GM23338 (cell line): ENCODE results near the gene CD247. TPM values are rescaled to one million over a fixed set of nuclear protein-coding genes. Genes with fewer than 3 reads are reported as not detected.
A peak's percentile ranks its signal among the peaks of the same experiment; 100 is the strongest.

Source experiments
- ATAC-seq: fragments of 200-7000 bp; cut with Tn5 transposase; 3 replicates; pipeline ENCODE4 v1.9.1; 2020
- DNase-seq: peaks from one replicate; pipeline ENCODE4 v3.0.0-alpha.2; 2015; ENCODE audit warnings: low spot score
- H2AFZ ChIP-seq: fragments of 200-600 bp; sonication (generic); 2 replicates; pipeline ENCODE4 v1.8.0; 2016; ENCODE audit warnings: antibody characterized with exemption, mild to moderate bottlenecking, moderate library complexity
- H3F3A ChIP-seq: fragments of 200-600 bp; sonication (generic); replicated peaks from 2 replicates; pipeline ENCODE4 v1.8.0; 2017; ENCODE audit warnings: antibody characterized with exemption, mixed run types, low read depth
- H3K27ac ChIP-seq: fragments of 200-600 bp; sonication (generic); 2 replicates; pipeline ENCODE4 v1.6.1; 2016; ENCODE audit warnings: low read depth
- H3K27me3 ChIP-seq: fragments of 200-600 bp; sonication (generic); 2 replicates; pipeline ENCODE4 v1.8.0; 2016; ENCODE audit warnings: mild to moderate bottlenecking, mixed run types, moderate library complexity; ENCODE audit not compliant: insufficient read depth
- H3K36me3 ChIP-seq: fragments of 200-600 bp; sonication (generic); 2 replicates; pipeline ENCODE4 v1.8.0; 2016; ENCODE audit warnings: mild to moderate bottlenecking; ENCODE audit not compliant: insufficient read depth
- H3K4me1 ChIP-seq: fragments of 200-600 bp; sonication (generic); 2 replicates; pipeline ENCODE4 v1.8.0; 2016; ENCODE audit warnings: mild to moderate bottlenecking, moderate library complexity; ENCODE audit not compliant: insufficient read depth
- H3K4me2 ChIP-seq: fragments of 200-600 bp; sonication (generic); 2 replicates; pipeline ENCODE4 v1.7.1; 2017; ENCODE audit warnings: mixed run types
- H3K4me3 ChIP-seq: fragments of 200-600 bp; sonication (generic); 2 replicates; pipeline ENCODE4 v1.6.1; 2016; ENCODE audit warnings: mixed run types
- H3K79me2 ChIP-seq: fragments of 200-600 bp; sonication (generic); replicated peaks from 2 replicates; pipeline ENCODE4 v1.8.0; 2017; ENCODE audit warnings: mild to moderate bottlenecking; ENCODE audit not compliant: insufficient read depth
- H3K9me2 ChIP-seq: fragments of 200-600 bp; sonication (generic); 2 replicates; pipeline ENCODE4 v1.8.0; 2017; ENCODE audit not compliant: insufficient read depth
- H4K20me1 ChIP-seq: fragments of 200-600 bp; sonication (generic); replicated peaks from 2 replicates; pipeline ENCODE4 v1.8.0; 2017; ENCODE audit warnings: mild to moderate bottlenecking; ENCODE audit not compliant: insufficient read depth
- H3K27ac Mint-ChIP-seq: 2 replicates; pipeline ENCODE4 v1.8.0; 2020; ENCODE audit warnings: inconsistent platforms, mild to moderate bottlenecking, moderate library complexity, mixed read lengths
- H3K27me3 Mint-ChIP-seq: 3 replicates; pipeline ENCODE4 v1.8.0; 2022; ENCODE audit warnings: low read depth, mild to moderate bottlenecking, moderate library complexity, mixed read lengths, inconsistent platforms; ENCODE audit not compliant: insufficient read depth, poor library complexity
- H3K36me3 Mint-ChIP-seq: 3 replicates; pipeline ENCODE4 v1.8.0; 2021; ENCODE audit warnings: low read depth, mild to moderate bottlenecking, inconsistent platforms, moderate library complexity, mixed read lengths
- H3K4me1 Mint-ChIP-seq: 3 replicates; pipeline ENCODE4 v1.8.0; 2020; ENCODE audit warnings: mild to moderate bottlenecking, inconsistent platforms, mixed read lengths
- H3K4me3 Mint-ChIP-seq: 3 replicates; pipeline ENCODE4 v1.8.0; 2021; ENCODE audit warnings: moderate library complexity, mild to moderate bottlenecking, inconsistent platforms, mixed read lengths
- H3K9me3 Mint-ChIP-seq: 3 replicates; pipeline ENCODE4 v1.8.0; 2020; ENCODE audit warnings: moderate library complexity, mild to moderate bottlenecking, inconsistent platforms, mixed read lengths
- CREB1 ChIP-seq: fragments of 250-450 bp; sonication (Bioruptor Pico); IDR thresholded peaks from 2 replicates; pipeline ENCODE4 v1.5.0; 2020; ENCODE audit warnings: low read depth, mild to moderate bottlenecking, moderate library complexity
- EZH2 ChIP-seq: fragments of 200-600 bp; sonication (generic); IDR thresholded peaks from one replicate; pipeline ENCODE4 v1.8.0; 2017; ENCODE audit warnings: antibody characterized with exemption, mild to moderate bottlenecking, low read depth; ENCODE audit not compliant: unreplicated experiment
- EZH2phosphoT487 ChIP-seq: fragments of 200-600 bp; sonication (generic); IDR thresholded peaks from one replicate; pipeline ENCODE4 v1.8.1; 2018; ENCODE audit warnings: antibody characterized with exemption; ENCODE audit not compliant: unreplicated experiment
- JUNB ChIP-seq: IDR thresholded peaks from one replicate; pipeline ENCODE4 v1.6.1; 2016; ENCODE audit warnings: antibody characterized with exemption; ENCODE audit not compliant: unreplicated experiment
- NANOG ChIP-seq: IDR thresholded peaks from 2 replicates; pipeline ENCODE4 v1.6.1; 2016; ENCODE audit warnings: antibody characterized with exemption, borderline replicate concordance
- POLR2AphosphoS5 ChIP-seq: IDR thresholded peaks from 2 replicates; pipeline ENCODE4 v1.6.1; 2016; ENCODE audit warnings: antibody characterized with exemption, low read depth
- REST ChIP-seq: IDR thresholded peaks from one replicate; pipeline ENCODE4 v1.6.1; 2018; ENCODE audit warnings: antibody characterized with exemption; ENCODE audit not compliant: unreplicated experiment
- STAT1 ChIP-seq: IDR thresholded peaks from one replicate; pipeline ENCODE4 v1.6.1; 2016; ENCODE audit warnings: antibody characterized with exemption; ENCODE audit not compliant: unreplicated experiment
- ZNF114 ChIP-seq: fragments of 250-450 bp; sonication (Bioruptor Pico); IDR thresholded peaks from 2 replicates; pipeline ENCODE4 v1.5.0; 2020; ENCODE audit warnings: mild to moderate bottlenecking, moderate library complexity
- ZNF331 ChIP-seq: fragments of 250-450 bp; sonication (Bioruptor Pico); IDR thresholded peaks from 2 replicates; pipeline ENCODE4 v1.5.0; 2020; ENCODE audit warnings: low read depth, mild to moderate bottlenecking, moderate library complexity
- ZNF462 ChIP-seq: fragments of 250-450 bp; sonication (Bioruptor Pico); IDR thresholded peaks from 2 replicates; pipeline ENCODE4 v1.5.0; 2020; ENCODE audit warnings: mild to moderate bottlenecking, moderate library complexity
- polyA plus RNA-seq: library from polyadenylated mRNA; unstranded; fragments of >200 nt; fragmentation: Nextera tagmentation; extraction: Ambion mirVana; gene quantifications from 2 replicates; pipeline ENCODE4 v1.2.1, GENCODE V29; 2016
- total RNA-seq: library from RNA; depleted of rRNA; stranded (reverse); fragments of >200 nt; shearing (Covaris generic); gene quantifications from 2 replicates; pipeline ENCODE4 v1.2.3, GENCODE V29; 2014
- TF ChIP-seq, protein P1 (sequence below), 2 experiments: fragments of 200-600 bp in 1 of 2; sonication (generic) in 1 of 2; conservative IDR thresholded peaks; 2 replicates each; pipeline versions ENCODE4 v1.5.1 to v1.6.1; 2016 to 2017; ENCODE audit warnings: antibody characterized with exemption in 2 of 2, low read depth in 2 of 2, mild to moderate bottlenecking in 2 of 2, moderate library complexity in 1 of 2
- TF ChIP-seq, protein P2 (sequence below): IDR thresholded peaks from 2 replicates; pipeline ENCODE4 v1.6.1; 2016; ENCODE audit warnings: antibody characterized with exemption

CD247 gene
- total and polyA plus RNA-seq, 2 experiments from 2014 or later = 1.2 to 1.4 TPM

- DNase-seq (no peak), ATAC-seq (no peak)
- no peak overlapping the region for H3K4me3 Mint-ChIP-seq
- H3K27ac Mint-ChIP-seq = no peak overlapping the region
- Histone ChIP-seq H3K27me3 (no peaks in the 10 kb centered on the region), H3K4me3 (no peak overlapping the region), H3K4me2 (no peak overlapping the region), H3K4me1 (peaks cover 19% of the 10 kb centered on the region), H3K36me3 (no peaks in the 10 kb centered on the region; the same call in 1 of the 2 replicates), H4K20me1 (no peaks in the 10 kb centered on the region), H3F3A (no peaks in the 10 kb centered on the region), H2AFZ (peak overlapping the region; percentile 18; the same call in 1 of the 2 replicates), H3K79me2 (no peaks in the 10 kb centered on the region), H3K9me2 (no peaks in the 10 kb centered on the region), H3K27ac (no peak overlapping the region)
- H3K4me1 Mint-ChIP-seq = peaks cover 32% of the 10 kb centered on the region
- TF ChIP-seq ZNF462 (CRISPR knock-in tag) (no peak), STAT1 (no peak), REST (no peak), CREB1 (CRISPR knock-in tag) (no peak), EZH2phosphoT487 (no peak), ZNF331 (no peak), NANOG (no peak), EZH2 (no peak), POLR2AphosphoS5 (no peak), JUNB (no peak), ZNF114 (CRISPR knock-in tag) (no peak)
- TF ChIP-seq, protein P1, sequence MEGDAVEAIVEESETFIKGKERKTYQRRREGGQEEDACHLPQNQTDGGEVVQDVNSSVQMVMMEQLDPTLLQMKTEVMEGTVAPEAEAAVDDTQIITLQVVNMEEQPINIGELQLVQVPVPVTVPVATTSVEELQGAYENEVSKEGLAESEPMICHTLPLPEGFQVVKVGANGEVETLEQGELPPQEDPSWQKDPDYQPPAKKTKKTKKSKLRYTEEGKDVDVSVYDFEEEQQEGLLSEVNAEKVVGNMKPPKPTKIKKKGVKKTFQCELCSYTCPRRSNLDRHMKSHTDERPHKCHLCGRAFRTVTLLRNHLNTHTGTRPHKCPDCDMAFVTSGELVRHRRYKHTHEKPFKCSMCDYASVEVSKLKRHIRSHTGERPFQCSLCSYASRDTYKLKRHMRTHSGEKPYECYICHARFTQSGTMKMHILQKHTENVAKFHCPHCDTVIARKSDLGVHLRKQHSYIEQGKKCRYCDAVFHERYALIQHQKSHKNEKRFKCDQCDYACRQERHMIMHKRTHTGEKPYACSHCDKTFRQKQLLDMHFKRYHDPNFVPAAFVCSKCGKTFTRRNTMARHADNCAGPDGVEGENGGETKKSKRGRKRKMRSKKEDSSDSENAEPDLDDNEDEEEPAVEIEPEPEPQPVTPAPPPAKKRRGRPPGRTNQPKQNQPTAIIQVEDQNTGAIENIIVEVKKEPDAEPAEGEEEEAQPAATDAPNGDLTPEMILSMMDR (conservative IDR thresholded peaks at IDR 0.05; ENCODE audit: low read depth in 2 of 2) = no peak
- TF ChIP-seq, protein P2, sequence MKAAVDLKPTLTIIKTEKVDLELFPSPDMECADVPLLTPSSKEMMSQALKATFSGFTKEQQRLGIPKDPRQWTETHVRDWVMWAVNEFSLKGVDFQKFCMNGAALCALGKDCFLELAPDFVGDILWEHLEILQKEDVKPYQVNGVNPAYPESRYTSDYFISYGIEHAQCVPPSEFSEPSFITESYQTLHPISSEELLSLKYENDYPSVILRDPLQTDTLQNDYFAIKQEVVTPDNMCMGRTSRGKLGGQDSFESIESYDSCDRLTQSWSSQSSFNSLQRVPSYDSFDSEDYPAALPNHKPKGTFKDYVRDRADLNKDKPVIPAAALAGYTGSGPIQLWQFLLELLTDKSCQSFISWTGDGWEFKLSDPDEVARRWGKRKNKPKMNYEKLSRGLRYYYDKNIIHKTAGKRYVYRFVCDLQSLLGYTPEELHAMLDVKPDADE = no peak
- H3K27me3 Mint-ChIP-seq = peaks cover 13% of the 10 kb centered on the region
- H3K9me3 Mint-ChIP-seq = no peaks in the 10 kb centered on the region
- H3K36me3 Mint-ChIP-seq = no peaks in the 10 kb centered on the region
Observed at GRCh38 chr1:167484726-167485502, 33.4 kb downstream of the CD247 start.
